ENCODE data around the gene TRAF1.

- TF ChIP-seq POLR2A (IDR thresholded peaks at IDR 0.05; ENCODE audit: low read depth, low read length) (no peak), TAF1 (IDR thresholded peaks at IDR 0.05; ENCODE audit: borderline replicate concordance, low read depth, low read length) (no peak), POLR2AphosphoS5 (IDR thresholded peaks at IDR 0.05; ENCODE audit: low read depth, low read length) (no peak)
These were observed 43.5 kb downstream of the TRAF1 start for GRCh38 chr9:120882935-120883607.
